ENCODE data around the gene EP400.
"Not testable (repeated sequence)": the region's sequence is repeated elsewhere in the genome, so short reads cannot be mapped to it uniquely, and the experiment has no call there.

The EP400 gene

DNA sequence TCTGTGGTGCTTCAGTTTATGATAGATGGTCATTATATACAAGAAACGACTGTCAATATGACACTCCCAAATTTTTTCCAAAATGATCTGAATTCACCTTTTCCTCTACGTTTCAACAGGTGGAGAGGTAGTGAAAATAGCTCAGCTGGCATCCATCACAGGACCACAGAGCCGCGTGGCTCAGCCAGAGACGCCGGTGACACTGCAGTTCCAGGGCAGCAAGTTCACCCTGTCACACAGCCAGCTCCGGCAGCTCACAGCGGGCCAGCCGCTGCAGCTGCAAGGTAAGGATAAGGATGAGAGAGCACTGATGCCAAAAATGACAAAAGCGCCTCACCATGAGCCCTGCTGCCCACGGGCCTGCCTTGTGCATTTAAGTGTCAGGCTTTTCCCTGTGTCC is 73.9 kb downstream of the EP400 start:
- DNase-seq, result no peak

DNA sequence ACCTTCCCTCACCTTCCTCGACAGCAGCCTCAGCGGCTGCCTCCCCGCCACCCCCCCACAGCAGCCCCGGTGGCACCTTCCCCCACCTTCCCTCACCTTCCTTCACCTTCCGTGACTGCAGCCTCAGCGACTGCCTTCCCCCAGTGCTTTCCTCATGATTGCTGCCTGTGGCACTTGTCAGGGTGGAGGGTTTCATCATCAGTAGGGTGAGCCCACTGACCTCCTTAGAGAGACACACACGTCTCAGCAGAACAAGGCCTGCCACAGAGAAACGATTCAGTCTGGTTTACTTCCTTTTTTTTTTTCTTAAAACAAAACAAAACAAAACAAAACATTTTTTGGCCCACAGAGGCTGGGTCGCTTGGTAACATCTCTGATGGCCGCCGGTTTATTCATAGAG is 75.0 kb downstream of the EP400 start:
- DNase-seq, result no peak

- no peak for DNase-seq
These were observed 75.8 kb downstream of the EP400 start for GRCh38 chr12:132025526-132025925.

DNA sequence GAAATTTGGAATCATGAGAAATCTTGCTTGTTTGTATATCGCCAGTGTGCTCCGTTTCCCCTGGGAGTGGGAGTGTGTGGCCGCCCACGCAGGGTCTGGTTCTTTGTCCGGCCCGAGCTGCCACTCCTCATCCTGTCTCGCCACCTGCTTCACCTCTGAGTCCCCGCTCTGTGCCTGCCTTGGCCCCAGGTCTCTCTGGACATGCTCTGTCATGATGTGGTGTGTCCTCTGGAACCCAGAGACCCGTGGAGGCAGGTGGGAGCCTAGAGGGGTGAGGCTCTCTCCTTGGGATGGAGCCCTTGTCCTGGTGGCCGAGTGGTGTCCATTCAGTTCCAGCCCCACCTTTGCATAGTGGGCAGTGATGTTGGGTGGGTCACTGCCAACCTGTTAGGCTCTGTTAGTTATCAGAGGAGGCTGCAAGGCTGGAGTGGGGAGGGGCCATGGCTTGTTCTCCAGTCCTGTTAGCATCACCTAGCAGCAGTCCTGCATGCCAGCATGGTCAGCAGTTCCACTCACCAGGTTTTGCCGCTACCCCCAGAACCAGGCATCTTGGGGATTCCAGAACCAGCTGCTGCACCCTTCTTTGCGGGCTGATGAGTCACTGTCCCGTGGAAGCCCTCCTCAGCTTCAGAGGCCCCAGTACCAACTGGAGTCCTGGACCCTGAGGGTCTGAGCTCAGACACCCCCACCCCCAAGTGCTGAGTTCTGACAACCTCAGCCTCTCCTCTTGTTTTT is 76.5 kb downstream of the EP400 start:
- no peak for DNase-seq

DNA sequence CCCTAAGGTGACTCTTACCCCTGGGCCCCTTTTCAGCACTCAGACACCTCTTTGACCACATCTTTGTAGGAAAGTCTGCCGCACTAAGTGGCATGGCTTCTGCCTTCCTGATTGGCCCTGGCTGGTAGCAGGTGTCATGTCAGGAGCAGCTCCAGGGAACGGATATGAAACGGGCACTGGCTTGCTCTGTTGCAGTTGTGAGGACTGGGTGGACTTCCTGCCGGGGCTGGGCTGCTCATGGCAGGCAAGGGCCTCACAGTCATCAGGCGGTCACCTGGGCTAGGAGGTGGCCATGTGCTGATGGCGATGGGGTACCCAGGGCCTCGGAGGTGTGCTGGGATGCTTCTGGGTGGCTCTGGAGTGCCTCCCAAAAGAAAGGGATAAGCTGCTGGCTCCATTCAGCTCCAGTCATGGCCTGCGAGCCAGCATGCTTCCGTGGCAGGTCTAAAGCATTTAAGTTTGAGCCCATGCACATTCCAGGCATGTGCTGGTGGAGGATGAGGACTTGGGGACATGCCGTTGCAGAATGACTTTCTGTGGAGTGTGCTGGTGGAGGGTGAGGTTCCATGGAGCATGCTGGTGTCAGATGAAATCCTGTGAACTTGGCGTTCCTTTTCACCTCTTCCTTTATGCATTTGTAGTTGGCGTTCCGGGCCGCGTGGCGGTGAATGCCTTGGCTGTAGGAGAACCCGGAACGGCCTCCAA is 77.2 kb downstream of the EP400 start:
- no peak for DNase-seq

GRCh38 chr12:132027636-132028035 is 77.9 kb downstream of the EP400 start:
- DNase-seq, result no peak

- DNase-seq, result no peak
These were observed 78.4 kb downstream of the EP400 start for GRCh38 chr12:132028111-132028510.

- DNase-seq, result no peak
These were observed 80.0 kb downstream of the EP400 start for GRCh38 chr12:132029503-132030300.

DNA sequence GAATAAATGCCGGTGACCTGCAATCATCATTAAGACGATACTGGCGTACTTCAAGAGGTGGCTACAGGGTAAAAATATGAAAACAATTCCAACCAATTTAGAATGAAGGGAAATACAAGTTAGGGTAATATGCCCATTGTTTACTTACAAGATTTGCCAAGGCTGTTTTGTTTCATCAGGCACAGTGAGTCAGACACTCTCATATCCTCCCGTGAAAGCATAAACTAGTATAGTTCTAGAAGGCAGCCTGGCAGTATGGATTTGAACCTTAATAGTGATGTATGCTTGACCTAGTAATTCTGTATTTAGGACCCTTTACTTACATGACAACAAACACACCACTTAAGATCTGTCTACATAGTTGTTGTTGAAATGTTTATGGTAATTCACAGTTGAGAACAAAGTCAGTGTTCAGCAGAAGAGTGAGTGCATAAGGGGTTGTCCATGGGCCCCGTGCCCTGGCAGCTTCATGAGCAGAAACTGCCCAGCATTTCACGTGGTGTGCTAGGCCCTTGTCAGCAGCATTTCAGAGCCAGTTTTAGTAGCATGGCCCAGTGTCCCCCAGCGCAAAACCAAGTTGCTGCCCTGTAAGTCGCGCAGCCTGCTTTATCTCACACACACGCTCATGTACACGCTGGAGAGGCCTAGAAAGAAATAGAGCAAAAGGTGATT is 80.8 kb downstream of the EP400 start:
- DNase-seq, result peak; percentile 83

DNA sequence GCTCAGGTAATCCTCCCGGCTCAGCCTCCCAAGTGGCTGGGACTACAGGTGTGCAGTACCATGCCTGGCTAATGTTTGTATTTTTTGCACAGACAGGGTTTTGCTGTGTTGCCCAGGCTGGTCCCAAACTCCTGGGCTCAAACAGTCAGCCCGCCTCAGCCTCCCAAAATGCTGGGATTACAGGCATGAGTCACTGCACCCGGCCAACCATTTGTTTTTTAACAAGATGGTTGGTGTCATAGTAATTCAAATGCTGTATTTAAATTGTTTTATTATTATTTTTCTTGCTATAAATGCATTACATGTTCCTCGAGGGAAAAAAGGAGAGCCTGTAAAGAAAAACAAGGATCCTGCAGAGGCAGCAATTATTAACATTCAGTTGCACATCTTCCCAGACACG is 83.9 kb downstream of the EP400 start:
- no peak for DNase-seq

GRCh38 chr12:132036063-132036683 is 86.4 kb downstream of the EP400 start:
- no peak for DNase-seq

- DNase-seq, result no peak
These were observed 91.3 kb downstream of the EP400 start for GRCh38 chr12:132040906-132041606.

- no peak for DNase-seq
These were observed 93.5 kb downstream of the EP400 start for GRCh38 chr12:132043216-132043615.

DNA sequence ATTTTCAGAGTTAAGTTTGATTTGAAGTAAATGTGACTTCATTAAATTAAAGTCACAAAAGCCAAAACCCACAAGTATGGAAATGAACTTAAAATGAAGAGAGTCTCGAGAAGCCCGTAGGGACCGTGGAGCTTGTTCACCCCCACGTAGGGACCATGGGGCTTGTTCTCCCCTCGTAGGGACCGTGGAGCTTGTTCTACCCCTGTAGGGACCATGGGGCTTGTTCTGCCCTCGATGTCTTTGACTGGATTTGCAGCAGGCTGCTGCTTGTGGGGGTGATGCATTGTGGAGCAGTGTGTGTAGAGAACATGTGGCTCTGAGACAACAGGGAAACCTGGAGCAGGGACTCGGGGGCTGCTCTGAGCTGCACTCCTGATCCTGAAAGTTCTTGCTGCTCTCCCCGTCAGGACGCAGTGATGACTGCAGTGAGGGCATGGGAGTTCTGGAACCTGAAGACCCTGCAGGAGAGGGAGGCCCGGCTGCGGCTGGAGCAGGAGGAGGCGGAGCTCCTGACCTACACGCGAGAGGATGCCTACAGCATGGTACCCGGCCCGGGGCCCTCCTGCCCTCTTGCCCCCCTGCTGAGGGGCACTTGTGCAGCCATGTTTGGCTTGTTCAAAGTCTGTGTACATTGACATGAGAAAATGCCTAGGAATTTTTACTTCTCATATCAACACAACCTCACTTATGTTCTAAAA is 94.2 kb downstream of the EP400 start:
- no peak for DNase-seq

GRCh38 chr12:132044661-132045412 is 95.1 kb downstream of the EP400 start:
- DNase-seq, result no peak

DNA sequence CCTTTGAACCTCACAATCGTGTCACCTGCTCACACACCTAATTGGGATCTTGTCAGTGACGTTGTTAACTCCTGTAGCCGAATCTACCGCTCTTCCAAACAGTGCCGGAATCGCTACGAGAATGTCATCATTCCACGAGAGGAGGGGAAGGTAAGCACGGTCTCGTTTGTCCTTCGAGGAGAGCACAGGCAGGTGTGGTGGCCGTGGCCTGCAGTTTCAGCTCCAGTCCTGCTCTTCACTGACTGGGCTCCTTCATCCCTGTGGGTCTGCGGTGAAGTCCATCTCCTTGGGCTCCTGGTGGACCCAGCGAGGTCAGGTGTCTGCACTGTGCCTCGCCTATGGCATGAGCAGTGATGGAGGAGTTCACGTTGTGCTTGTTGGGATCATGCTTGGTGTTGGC is 96.0 kb downstream of the EP400 start:
- no peak for DNase-seq

- DNase-seq, result no peak
These were observed 96.8 kb downstream of the EP400 start for GRCh38 chr12:132046561-132046960.

DNA sequence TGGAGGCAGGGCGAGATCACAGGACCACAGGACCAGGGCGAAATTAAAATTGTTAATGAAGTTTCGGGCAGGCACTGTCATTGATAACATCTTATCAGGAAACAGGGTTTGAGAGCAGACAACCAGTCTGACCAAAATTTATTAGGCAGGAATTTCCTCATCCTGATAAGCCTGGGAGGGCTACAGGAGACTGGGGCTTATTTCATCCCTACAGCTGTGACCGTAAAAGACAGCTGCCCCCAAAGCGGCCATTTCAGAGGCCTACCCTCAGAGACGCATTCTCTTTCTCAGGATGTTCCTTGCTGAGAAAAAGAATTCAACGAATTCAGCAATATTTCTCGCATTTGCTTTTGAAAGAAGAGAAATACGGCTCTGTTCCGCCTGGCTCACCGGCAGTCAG is 97.9 kb downstream of the EP400 start:
- DNase-seq, result not testable (repeated sequence)

GRCh38 chr12:132049442-132049841 is 99.7 kb downstream of the EP400 start:
- no peak for DNase-seq

- no peak for DNase-seq
These were observed 100.1 kb downstream of the EP400 start for GRCh38 chr12:132049876-132050275.

- not testable (repeated sequence) for DNase-seq
These were observed 102.0 kb downstream of the EP400 start for GRCh38 chr12:132051718-132052117.

Measured in midbrain (tissue), 1 donor.